Stimulated activated CD8-positive, alpha-beta memory T cell treated with anti-CD3 and anti-CD28 coated beads, Interleukin-4, amount 100 ng/mL, for 48 hours (primary cell): ENCODE results near the gene PAQR6.
"Not testable (repeated sequence)": the region's sequence is repeated elsewhere in the genome, so short reads cannot be mapped to it uniquely, and the experiment has no call there.

Experiments
- DNase-seq: peaks from one replicate; pipeline ENCODE4 v3.0.0-alpha.2; 2020

PAQR6 gene

DNA sequence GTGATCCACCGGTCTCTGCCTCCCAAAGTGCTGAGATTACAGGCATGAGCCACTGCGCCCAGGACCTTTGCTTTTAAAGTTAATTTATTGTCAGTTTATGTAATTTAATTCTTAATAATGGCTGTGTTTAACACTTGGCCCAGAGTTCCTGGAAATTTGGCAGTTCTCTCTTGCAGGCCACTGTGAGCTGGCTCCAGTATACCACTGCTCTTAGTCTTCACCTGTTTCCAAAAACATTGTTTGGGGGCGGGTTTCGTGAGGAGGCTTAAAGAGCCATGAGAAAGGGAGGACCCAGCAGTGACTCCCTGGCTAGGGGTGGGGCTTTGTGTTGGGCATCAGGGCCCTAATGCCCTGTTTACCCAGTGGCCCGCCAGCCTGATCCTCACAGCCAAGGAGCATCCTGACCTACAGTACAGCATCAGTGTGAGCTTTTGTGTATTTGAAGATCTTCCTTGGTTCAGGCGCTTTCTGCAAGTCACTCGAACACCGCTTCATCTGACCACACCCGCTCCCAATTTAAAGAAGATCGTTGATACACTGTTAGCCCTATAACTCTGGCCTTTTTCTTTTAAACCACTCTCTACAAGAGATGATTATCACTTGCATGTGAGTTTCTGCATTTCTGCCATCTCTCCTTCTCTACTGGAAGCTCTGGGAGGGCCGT lies 17.9 kb downstream of the PAQR6 start:
- DNase-seq: no peak

DNA sequence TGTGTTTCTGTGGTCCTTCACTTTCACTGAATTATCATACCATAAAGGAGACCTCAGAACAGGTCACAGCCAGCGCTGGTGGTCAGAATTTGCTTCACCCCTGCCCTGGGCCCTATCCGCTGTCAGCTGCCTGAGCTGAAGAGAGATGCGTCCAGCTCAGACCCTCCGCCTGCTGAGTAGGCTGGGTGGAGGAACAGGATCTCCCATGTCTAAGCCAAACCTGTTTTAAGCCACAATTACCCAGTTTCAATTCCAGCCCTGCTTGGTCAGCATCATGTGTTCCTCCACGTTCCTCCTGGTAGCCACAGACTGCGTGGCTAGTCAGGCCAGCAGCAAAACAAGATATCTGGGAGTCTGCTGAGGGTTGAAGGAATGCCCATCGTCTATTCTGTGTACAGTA lies 19.4 kb downstream of the PAQR6 start:
- DNase-seq: no peak

DNA sequence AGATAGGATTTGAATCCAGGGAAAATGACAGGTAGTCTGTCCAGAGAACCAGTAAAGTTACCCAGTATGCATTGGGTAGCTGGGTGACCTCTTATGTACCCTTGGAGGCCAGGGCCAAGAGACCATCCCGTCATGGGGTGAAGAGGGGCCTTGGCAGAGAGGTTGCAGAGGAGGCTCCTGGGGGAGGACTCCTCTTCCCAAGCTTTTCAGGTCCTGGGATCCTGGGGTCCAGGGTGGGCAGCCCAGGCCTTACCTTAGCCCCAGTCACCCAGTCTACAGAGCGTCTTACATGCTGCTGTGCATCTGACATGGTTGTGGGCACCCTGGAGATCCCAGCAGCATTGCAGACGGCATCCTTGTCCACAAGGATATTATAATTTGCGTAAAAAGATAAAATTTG lies 21.1 kb downstream of the PAQR6 start:
- no peak for DNase-seq

DNA sequence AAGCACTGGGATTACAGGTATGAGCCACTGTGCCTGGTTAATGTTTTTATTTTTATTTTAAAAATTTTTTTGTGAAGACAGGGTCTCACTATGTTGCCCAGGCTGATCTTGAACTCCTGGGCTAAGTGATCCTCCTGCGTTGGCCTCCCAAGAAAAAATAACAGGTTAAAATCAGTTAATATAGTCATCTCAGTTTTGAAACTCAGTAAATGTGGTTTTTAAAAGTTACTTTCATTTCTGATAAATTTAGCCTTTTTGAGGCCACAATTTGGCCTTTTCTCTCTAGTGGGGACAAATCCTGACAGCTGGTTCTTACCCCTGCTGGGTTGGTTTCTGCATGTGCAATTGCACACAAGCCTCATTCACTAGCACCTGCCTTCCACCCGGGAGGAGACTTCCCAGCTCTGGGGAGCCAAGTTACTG lies 21.7 kb downstream of the PAQR6 start:
- DNase-seq: no peak

DNA sequence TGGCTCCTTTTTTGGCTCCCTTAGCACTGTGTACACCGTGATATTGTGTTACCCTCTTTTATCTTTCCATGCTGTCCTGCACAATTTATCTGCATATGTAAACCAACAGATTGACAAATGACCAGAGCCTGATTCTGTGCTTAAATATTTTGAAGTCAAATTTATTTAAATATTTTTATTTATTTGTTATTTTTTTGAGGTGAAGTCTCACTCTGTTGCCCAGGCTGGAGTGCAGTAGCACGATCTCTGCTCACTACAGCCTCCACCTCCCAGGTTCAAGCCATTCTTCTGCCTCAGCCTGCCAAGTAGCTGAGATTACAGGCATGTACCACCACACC lies 22.2 kb downstream of the PAQR6 start:
- no peak for DNase-seq

DNA sequence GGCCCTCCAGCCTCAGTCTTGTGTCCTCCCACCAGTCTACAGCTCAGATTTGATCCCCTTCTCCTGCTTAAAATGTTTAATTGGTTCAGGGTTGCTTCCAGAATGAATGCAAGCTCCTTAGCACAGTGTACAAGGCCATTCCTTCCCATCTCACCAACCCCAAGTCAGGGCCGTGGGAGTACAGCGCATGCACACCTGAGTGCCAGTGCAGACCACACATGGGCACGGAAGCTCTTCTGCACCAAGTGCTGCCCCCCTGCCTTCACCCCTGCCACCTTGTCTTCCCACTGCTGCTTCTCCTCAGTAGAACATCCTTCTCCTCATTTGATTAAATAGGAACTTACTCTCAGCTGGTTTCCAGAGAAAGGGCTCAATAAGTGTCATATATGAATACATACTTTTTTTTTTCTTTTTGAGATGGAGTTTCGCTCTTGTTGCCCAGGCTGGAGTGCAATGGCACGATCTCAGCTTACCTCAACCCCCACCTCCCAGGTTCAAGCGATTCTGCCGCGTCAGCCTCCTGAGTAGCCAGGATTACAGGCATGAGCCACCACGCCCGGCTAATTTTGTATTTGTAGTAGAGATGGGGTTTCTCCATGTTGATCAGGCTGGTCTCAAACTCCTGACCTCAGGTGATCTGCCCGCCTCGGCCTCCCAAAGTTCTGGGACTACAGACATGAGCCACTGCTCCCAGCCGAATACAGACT lies 25.7 kb downstream of the PAQR6 start:
- DNase-seq: no peak

DNA sequence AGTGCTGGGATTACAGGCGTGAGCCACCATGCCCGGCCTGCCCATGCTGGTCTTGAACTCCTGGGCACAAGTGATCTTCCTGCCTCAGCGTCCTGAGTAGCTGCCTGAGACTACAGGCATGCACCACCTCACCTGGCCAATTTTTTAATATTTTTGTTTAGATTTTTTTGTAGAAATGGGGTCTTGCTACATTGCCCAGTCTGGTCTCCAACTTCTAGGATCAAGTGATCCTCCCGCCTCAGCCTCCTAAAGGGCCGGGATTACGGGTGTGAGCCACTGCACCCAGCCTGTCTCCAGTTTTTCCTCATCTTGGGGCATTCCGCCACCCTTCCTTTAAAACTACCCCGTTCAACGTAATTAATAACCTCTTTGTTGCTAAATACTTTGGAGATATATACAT lies 27.6 kb downstream of the PAQR6 start:
- no peak for DNase-seq

DNA sequence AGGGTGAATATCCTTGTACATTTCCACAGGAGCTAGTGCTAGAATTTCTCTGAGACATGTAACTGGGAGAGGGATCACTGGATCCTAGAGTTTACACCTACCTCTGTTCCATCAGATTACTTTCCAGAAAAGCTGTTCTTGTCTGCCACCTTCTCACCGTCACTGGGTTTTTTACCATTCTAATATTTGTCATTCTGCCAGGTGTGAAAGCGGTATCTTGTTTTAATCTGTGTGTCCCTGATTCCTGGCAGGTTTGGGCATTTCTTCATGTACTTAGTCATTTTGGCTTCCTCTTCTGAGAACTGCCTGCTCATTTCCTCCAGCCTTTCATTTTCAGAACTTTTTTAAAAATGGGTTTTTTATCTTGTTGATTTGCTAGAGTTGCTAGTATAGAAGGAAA lies 30.0 kb downstream of the PAQR6 start:
- no peak for DNase-seq

DNA sequence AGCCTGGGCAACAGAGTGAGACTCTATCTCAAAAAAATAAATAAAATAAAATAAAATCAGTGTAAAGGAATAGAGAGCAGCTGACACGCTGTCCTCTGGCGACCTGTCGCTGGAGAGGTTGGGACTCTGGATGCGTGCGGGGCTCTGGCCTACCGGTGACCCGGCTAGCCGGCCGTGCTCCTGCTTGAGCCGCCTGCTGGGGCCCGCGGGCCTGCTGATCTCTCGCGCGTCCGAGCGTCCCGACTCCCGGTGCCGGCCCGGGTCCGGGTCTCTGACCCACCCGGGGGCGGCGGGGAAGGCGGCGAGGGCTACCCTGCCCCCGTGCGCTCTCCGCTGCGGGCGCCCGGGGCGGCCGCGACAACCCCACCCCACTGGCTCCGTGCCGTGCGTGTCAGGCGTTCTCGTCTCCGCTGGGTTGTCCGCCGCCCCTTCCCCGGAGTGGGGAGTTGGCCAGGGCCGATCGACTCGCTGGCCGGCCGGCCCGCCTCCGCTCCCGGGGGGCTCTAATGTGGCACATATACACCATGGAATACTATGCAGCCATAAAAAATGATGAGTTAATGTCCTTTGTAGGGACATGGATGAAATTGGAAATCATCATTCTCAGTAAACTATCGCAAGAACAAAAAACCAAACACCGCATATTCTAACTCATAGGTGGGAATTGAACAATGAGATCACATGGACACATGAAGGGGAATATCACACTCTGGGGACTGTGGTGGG lies 31.3 kb downstream of the PAQR6 start:
- DNase-seq: not testable (repeated sequence)

DNA sequence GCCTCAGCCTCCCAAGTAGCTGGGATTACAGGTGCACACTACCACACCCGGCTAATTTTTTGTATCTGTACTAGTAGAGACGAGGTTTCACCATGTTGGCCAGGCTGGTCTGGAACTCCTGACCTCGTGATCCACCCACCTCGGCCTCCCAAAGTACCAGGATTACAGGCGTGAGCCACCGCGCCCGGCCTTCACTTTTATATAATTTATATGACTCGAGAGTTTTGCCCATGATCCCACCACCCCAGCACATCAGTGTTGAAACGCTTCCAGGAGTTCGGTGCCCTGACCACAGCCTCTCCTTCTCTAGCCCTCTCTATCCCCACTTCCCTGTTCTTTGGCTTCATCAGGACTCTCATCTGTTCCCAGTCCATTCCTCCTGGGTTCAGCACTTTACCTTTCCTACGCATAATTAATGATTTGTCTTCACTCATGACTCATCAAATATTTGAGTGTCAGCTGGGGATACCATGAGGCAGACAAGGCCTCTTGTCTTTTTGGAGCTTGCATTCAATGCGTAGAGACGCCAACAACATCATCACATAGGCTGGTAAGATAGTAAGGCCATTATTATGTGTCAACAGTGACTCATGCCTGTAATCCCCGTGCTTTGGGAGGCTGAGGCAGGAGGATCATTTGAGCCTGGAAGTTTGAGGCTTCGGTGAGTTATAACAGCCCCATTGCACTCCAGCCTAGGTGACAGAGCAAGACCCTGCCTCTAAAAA lies 33.7 kb downstream of the PAQR6 start:
- no peak for DNase-seq

DNA sequence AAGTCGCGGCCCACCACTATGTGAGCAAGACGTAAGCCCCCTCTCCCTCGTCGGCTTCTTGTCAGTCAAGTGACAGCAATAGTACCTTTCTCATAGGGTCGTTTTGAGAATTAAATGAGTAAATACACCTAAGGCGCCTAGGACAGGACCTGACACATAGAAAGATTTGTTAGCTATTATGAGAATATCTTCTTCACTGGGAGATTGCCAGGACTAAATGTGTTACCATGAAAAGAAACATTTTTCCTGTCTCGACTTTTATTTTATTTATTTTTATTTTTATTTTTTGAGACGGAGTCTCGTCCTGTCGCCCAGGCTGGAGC lies 34.3 kb downstream of the PAQR6 start:
- DNase-seq: no peak

DNA sequence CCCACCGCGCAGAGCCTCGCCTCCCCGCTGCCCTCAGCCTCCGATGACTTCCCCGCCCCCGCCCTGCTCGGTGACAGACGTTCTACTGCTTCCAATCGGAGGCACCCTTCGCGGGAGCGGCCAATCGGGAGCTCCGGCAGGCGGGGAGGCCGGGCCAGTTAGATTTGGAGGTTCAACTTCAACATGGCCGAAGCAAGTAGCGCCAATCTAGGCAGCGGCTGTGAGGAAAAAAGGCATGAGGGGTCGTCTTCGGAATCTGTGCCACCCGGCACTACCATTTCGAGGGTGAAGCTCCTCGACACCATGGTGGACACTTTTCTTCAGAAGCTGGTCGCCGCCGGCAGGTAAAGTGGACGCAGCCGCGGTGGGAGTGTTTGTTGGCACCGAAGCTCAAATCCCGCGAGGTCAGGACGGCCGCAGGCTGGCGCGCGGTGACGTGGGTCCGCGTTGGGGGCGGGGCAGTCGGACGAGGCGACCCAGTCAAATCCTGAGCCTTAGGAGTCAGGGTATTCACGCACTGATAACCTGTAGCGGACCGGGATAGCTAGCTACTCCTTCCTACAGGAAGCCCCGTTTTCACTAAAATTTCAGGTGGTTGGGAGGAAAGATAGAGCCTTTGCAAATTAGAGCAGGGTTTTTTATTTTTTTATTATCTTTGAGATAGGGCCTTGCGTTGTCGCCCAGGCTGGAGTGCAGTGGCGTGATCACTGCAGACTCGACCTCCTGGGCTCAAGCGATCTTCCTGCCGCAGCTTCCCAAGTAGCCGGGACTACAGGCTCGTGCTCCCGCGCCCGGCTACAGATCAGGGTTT lies 34.8 kb downstream of the PAQR6 start, which contains the start of gene PMF1:
TSS of gene PMF1 (plus strand) at position 175 of the 811 bp plus-strand sequence. CDS start at position 184, 9 bp downstream.
- DNase-seq: peak; percentile 98

DNA sequence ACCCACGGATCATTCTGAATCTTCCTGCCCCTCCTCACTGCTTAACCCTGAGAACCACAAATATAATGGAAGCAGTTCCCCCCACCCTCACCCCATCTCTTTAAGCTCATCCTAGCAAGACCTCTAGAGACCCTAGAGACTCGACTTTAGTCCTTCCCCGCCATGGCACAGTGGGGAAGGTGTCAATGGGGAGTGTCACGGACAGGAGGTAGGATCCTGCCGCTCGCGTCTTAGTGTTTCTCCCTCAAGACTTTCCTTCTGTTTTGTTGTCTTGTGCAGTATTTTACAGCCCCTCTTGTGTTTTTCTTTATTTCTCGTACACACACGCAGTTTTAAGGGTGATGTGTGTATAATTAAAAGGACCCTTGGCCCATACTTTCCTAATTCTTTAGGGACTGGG lies 35.7 kb downstream of the PAQR6 start:
- DNase-seq: no peak

DNA sequence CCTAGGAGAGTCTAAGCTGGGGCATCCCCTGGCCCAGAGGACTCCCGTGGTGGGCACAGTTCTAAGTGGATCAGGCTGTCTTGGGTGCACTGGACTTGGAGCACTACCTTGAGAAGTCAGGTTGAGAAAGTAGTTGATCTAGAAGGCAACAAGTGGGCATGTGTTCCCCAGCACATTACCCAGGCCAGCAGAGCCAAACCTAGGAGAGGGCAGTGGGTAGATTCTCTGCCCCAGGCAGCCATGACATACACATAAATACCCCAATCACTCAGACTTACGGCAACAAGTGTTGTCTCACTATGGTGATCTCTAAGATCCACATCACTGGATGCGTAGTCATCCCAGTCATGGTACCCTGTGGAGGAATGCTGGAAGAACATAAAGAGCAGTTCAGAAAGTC lies 36.6 kb downstream of the PAQR6 start:
- no peak for DNase-seq

DNA sequence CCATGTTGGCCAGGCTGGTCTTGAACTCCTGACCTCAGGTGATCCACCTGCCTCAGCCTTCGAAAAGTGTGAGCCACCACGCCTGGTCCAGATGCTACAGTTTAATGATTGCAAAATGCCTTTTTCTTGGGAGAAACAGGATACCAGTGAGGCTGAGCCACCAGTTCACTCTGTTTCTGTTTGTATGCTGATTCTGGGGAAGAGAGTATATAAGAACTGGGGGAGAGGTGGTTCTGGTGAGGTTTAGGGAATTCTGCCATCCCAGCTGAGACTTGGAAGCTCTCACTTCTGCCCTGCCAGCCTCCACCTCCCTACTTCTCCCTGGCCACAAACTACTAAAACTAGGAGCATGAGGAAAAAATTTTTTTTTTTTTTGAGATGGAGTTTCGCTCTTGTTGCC lies 43.2 kb downstream of the PAQR6 start:
- no peak for DNase-seq

DNA sequence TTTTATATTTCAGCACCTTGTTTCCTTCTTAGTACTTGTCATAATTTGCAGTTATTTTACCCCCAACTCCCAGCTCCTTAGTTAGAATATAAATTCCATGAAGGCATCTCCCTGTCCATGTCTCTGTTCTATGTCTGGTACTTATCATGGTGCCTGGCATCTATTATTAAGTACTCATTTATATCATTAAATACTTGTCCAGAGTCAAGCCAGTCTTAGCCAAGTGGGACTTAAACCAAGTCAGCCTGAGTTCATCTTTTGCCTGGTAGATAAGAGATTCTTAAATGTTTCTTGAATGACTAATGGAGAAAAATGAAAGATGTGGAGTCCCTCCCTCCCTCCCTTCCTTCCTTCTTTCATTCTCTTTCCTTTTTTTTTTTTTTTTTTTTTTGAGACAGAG lies 44.5 kb downstream of the PAQR6 start:
- DNase-seq: no peak

DNA sequence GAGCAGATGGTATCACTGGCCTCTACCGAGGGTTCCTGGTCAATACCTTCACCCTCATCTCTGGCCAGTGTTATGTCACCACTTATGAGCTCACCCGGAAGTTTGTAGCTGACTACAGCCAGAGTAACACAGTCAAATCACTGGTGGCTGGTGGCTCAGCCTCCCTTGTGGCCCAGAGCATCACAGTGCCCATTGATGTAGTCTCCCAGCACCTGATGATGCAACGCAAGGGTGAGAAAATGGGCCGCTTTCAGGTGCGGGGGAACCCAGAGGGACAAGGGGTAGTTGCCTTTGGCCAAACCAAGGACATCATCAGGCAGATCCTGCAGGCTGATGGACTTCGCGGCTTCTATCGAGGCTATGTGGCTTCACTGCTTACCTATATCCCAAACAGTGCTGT lies 47.8 kb downstream of the PAQR6 start:
- DNase-seq: no peak

DNA sequence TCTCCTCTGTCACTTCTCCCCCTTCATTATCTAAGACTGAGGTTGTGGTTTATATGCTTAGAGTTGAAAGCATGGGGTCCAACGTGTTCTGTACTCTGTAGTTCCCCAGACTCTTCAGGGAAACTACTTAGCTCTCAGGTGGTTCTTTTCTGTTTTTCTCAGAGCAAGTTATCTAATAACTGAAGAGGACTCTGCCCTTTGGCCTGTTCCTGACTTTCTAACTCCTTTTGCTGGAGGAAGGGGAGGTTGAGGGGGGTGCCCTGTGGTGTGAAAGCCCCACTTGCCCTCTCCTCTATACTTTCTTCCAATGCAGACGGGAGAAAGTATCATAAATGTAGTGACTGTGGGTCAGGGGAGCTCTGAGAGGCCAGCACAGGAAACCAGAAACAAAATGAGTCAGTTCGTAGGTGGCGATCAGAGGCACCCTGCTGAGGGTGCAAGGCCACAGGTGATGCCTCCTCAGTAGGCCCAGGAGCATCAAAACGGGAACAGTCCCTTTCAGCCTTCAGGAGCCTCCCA lies 49.0 kb downstream of the PAQR6 start:
- peak; percentile 54 for DNase-seq

DNA sequence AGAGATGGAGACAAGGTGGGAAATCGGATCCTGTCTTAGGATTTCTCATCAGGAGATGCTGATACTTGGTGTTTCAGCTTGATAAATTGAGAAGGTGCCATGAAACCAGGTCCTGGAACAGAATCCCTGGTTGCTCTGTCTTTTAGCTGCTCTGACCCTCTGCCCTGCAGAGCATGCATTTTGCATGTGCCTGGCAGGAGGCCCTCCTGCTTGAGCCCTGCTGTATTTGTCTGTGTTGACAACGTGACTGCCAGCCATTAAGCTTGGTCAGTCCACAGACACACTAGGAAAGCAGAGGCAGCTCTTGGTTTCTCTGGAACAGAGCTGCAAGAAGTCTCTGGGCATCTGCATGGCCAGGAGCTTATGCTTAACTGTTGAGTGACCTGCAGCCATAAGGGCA lies 51.4 kb downstream of the PAQR6 start:
- no peak for DNase-seq

DNA sequence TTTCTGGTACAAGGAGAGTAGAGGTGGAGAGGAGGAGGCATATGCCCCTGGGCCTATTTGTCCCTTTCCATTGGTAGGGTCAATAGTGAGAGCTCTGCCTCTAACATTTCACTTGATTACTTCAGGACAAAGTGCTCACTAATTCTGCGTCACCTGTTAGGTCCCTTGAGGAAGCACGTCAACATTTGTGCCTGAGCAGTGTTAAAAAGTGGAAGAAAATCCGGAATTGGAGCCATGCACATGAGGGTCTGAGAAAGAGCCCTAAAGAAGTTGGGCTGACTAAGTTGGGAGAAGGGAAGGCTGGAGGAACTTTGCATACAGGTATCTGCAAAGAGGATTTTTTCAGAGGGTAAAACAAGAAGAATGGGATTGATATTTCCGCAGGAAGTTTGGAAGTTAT lies 52.0 kb downstream of the PAQR6 start:
- DNase-seq: no peak

DNA sequence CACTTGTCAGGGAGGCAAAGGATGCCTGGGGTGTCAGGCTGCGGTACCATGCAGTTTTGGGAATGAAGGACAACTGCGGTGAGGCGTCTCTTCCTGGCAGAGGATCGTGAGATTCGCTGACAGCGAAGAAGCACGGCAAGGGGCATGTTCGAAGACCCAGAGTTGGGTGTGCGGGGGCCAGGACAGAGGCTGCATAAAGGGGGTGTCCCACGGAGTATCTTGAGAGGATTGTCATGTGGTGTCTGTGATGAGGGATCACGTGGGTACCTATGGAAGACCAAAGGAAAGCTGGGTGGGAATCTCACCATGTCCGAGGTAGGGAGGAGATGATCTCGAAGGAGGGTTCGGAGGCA lies 53.6 kb downstream of the PAQR6 start:
- no peak for DNase-seq

DNA sequence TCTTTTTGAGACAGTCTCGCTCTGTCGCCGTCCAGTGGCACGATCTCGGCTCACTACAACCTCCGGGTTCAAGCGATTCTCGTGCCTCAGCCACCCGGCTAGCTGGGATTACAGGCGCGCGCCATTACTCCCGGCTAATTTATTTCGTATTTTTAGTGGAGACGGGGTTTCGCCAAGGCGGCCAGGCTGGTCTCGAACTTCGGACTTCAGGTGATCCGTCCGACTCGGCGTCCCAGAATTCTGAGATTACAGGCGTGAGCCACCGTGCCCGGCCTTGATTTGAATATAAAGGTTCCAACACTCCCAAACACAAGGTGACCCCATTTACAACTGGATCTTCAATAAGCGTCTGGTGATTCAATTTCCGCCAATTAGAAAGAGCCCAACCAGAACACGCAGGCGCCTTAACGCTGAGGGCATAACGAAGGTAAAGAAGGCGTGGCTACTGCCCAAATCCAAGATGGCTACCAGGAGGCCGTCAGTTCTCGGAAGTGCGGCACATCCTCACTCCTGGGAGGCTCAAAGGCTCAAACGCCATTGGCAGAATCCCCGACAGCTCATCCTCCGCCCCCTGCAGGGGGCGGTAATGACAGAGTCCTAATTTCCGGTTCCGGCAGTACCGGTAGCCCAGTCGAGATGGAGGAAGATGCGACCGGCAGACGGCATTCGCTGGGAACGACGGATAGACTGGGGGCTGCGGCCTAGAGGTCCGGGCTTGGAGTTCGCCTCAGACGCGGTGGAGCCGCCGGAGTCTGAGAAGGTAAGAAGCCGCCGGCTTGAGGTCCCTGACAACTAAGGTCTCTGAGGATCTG lies 54.2 kb downstream of the PAQR6 start, which contains the start of gene SLC25A44:
TSS of gene SLC25A44 (plus strand) at position 617 of the 812 bp plus-strand sequence. CDS start 5,744 bp downstream, outside the sequence.
- peak; percentile 96 for DNase-seq
